HG03066 (cell line): ENCODE measurements around the gene SERINC1.

ENCODE experiments used
- ATAC-seq: cut with Tn5 transposase; IDR thresholded peaks from one replicate; pipeline ENCODE4 v1.9.1; 2021; ENCODE audit warnings: low read depth; ENCODE audit not compliant: unreplicated experiment

The SERINC1 gene

DNA sequence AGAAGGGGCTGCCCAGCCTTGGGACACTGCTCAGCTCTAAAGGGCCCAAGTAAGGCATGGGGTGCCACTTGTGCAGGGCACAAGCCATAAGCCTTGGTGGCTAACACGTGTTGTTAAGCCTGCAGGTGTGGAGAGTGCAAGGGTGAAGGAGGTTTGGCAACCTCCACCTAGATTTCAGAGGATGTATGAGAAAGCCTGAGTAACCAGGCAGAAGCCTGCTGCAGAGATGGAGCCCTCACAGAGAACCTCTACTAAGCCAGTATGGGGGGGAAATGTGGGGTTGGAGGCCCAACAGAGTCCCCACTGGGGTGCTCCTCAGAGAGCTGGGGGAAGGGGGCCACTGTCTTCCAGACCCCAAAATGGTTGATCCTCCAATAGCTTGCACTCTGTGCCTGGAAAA, 32.6 kb downstream of the SERINC1 start:
- no peak for ATAC-seq

GRCh38 chr6:122432816-122433215, 38.8 kb downstream of the SERINC1 start:
- ATAC-seq, result no peak

DNA sequence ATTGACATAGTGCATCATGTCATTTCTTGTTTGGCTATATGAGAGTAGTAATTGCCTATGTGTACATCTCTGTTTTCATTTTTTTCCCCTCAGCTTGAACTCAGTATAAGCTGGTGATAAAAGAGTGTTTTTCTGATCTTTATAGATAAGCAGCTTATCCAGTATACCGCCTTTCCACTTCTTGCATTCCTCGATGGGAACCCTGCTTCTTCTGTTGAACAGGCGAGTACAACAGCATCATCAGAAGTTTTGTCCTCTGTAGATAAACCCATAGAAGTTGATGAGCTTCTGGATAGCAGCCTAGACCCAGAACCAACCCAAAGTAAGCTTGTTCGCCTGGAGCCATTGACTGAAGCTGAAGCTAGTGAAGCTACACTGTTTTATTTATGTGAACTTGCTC, 39.8 kb downstream of the SERINC1 start:
- no peak for ATAC-seq

DNA sequence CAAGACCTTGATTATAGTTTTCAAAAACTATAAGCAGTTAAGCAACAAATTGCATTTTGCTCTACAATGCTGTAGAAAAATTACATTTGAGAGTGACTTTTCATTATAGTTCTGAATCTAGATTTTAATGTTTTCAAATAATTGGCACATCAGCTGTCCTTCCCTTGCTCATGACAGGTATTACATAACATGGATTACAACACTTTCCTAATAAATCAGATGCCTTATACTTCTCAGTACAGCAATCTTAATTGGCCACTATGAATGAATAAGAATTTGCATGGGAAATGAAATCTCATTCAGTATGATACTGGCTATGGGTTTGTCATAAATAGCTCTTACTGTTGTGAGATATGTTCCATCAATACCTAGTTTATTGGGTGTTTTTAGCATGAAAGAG, 42.3 kb downstream of the SERINC1 start:
- ATAC-seq, result no peak

GRCh38 chr6:122428781-122429180, 42.8 kb downstream of the SERINC1 start:
- ATAC-seq, result no peak

DNA sequence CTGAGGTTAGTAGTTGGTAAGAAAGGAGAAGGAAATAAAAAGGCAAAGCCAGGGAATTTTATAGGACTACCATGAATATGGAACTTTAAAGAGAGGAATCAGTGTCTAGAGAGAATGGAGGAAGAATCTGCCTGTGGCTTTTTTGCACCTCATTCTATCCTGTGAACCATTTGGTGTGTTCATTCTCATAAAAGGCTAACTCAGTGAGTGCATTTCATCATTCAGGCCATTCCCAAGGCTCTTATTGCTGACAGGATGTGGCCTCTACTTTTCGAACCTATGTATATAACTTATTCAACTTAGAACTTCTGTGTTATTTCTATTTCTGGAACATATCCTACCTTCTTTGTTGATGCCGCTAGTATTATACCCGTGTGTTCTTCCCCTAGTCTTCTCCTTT, 45.0 kb downstream of the SERINC1 start:
- ATAC-seq, result no peak

DNA sequence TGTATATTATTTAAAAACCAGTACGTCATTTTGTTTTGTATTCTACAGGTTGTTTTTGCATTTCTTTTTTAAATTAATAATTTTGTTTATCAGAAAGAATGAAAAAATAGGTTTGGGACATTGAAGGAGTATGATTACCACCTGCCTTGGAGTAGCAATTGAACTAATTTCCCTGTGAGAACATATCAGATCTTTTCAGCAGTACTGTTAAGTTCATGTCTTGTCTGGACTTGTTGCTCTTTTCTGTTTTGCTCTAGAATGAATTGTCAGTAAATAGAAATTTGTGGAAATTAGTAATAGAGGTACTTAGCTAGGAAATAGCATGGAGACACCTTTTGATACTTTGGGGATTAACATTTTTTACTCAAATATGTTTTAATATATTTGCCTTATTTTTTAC, 47.9 kb downstream of the SERINC1 start:
- no peak for ATAC-seq

- peak; percentile 74 for ATAC-seq
These were observed 48.9 kb downstream of the SERINC1 start for GRCh38 chr6:122422614-122423267.

GRCh38 chr6:122422003-122422402, 49.6 kb downstream of the SERINC1 start:
- ATAC-seq, result no peak

GRCh38 chr6:122416825-122417224, 54.8 kb downstream of the SERINC1 start:
- no peak for ATAC-seq

DNA sequence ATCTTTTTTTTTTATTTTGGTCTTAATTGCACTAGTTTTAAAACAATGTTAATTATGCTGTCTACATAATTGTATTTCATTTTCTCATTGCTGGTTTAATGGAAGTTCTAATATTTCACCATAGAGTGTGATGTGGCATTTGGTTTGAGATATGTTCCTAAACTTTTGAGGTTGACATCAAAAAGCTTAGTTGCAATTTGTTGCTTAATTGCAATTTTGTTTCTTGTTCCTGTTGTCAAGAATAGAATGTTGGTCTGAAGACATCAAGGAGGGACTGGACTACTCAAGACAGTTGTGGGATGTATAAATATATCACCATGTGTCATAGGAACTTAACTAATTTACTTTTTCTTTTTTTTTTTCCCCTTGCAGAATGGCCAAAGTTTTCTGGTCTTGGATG, 59.6 kb downstream of the SERINC1 start:
- ATAC-seq, result no peak

- ATAC-seq, result no peak
These were observed 62.7 kb downstream of the SERINC1 start for GRCh38 chr6:122408702-122409458.

- no peak for ATAC-seq
These were observed 63.4 kb downstream of the SERINC1 start for GRCh38 chr6:122408240-122408639.

DNA sequence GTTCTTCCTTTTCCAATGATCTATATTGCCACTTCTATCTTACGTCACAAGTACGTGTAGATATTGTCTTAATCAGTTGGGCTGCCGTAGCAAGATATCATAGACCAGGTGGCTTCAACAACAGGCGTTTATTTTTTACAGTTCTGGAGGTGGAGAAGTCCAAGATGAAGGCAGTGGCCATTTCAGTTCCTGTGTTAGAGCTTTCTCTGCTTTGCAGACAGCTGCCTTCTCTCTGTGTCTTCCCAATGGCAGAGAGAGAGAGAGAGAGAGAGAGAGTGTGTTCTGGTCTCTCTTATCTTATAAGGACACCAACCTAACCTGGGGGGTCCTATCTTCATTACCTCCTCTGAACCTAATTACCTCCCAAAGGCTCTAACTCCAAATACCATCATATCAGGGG, 63.9 kb downstream of the SERINC1 start:
- ATAC-seq, result no peak

GRCh38 chr6:122406187-122406586, 65.4 kb downstream of the SERINC1 start:
- ATAC-seq, result no peak

- ATAC-seq, result no peak
These were observed 66.2 kb downstream of the SERINC1 start for GRCh38 chr6:122405417-122405816.

- ATAC-seq, result no peak
These were observed 67.2 kb downstream of the SERINC1 start for GRCh38 chr6:122404444-122404843.

DNA sequence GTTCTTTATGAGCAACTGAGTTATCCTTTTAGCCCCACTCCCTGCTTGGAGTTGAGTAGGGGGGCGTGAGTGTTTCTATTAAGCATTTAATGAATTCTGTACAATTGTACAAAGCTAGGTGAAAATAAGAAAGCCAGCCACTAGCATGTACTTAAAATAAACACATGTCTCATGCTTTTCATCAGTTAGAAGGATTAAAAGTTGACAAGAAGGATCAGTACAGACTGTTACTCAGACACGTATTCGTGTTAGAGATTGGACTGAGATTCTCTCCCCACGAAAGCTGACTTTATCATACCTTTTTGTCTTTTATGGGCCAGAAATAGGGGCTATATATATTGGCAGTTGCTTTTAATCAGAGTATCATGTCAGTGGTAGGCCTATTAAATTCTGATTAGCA, 70.5 kb downstream of the SERINC1 start:
- ATAC-seq, result no peak

GRCh38 chr6:122400462-122401089, 71.0 kb downstream of the SERINC1 start:
- no peak for ATAC-seq

- ATAC-seq, result no peak
These were observed 71.5 kb downstream of the SERINC1 start for GRCh38 chr6:122400121-122400450.

GRCh38 chr6:122399348-122400120, 72.1 kb downstream of the SERINC1 start, which contains the start of gene HSF2:
TSS of gene HSF2 (plus strand) at chr6:122399652. CDS start at chr6:122399738, 86 bp downstream.
- peak; percentile 94 for ATAC-seq
